GM10248 (cell line): ENCODE results near the gene MAMLD1.
A peak's percentile ranks its signal among the peaks of the same experiment; 100 is the strongest.

Experiments used
- CTCF ChIA-PET: fragments of 300-600 bp; sonication (Branson Sonifier 250); formaldehyde crosslinking; extraction: SDS; loops from one replicate; lab custom pipeline; 2021; ENCODE audit warnings: antibody characterized with exemption; lab: Yijun Ruan, JAX
- POLR2A ChIA-PET: fragments of 350-650 bp; sonication (Branson Sonifier 250); formaldehyde crosslinking; extraction: SDS; loops from one replicate; lab custom pipeline; 2020; ENCODE audit warnings: antibody characterized with exemption; lab: Yijun Ruan, JAX
- DNase-seq: peaks from one replicate; pipeline ENCODE4 v3.0.0; 2012; ENCODE audit errors: extremely low spot score
- TF ChIP-seq, protein P1 (sequence below): IDR thresholded peaks from 2 replicates; pipeline ENCODE4 v1.5.1; 2012; ENCODE audit warnings: mild to moderate bottlenecking, low read depth; ENCODE audit errors: extremely low read depth, missing control alignments, control extremely low read depth

The MAMLD1 gene

DNA sequence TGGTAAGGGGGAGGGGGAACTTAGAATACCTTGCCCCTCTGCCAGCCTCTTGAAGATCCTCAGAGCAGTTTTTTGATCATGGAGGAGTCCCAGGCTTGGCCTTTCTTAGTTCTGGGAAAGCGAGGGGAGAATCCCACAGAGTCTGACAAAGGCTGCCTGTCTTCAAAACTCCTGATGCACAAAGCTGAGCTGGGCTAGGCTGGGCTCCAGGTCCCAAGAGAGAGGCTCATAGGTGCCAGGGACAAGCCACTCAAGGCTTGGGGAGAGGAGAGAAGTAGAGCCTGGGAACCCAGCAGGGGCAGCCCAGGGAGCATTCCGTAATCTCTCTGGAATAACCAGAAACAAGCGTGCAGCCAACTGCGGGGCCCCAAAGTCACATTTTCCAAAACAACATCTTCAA is 168.3 kb downstream of the MAMLD1 start:
- ChIA-PET CTCF (interaction anchor here (1.4 kb wide), 1 partner anchor 12 kb away, joined by 3 read pairs; no protein-coding TSS in a partner anchor), POLR2A (no interaction called here)
- no peak for DNase-seq
- TF ChIP-seq, protein P1, sequence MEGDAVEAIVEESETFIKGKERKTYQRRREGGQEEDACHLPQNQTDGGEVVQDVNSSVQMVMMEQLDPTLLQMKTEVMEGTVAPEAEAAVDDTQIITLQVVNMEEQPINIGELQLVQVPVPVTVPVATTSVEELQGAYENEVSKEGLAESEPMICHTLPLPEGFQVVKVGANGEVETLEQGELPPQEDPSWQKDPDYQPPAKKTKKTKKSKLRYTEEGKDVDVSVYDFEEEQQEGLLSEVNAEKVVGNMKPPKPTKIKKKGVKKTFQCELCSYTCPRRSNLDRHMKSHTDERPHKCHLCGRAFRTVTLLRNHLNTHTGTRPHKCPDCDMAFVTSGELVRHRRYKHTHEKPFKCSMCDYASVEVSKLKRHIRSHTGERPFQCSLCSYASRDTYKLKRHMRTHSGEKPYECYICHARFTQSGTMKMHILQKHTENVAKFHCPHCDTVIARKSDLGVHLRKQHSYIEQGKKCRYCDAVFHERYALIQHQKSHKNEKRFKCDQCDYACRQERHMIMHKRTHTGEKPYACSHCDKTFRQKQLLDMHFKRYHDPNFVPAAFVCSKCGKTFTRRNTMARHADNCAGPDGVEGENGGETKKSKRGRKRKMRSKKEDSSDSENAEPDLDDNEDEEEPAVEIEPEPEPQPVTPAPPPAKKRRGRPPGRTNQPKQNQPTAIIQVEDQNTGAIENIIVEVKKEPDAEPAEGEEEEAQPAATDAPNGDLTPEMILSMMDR, result no peak

DNA sequence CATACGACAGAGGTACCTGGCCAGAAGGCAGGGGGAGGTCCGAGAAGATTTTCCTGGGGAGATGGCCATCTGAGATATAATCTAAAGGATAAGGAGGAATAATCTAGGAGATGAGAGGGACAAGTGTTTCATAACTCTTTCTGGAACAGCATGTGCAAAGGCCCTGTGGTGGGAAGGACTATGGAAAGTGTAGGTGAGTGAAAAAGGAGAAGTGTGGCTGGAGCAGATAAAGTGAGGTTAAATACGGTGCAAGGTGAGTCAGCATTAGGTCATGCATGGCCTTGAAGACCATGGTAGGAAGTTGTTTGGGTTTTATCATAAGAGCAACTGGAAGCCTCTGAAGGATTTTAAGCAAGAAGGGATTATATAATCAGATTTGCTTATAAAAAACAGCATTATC is 170.7 kb downstream of the MAMLD1 start:
- CTCF ChIA-PET, result no interaction called here
- POLR2A ChIA-PET, result no interaction called here
- DNase-seq, result no peak
- TF ChIP-seq, protein P1, result no peak

DNA sequence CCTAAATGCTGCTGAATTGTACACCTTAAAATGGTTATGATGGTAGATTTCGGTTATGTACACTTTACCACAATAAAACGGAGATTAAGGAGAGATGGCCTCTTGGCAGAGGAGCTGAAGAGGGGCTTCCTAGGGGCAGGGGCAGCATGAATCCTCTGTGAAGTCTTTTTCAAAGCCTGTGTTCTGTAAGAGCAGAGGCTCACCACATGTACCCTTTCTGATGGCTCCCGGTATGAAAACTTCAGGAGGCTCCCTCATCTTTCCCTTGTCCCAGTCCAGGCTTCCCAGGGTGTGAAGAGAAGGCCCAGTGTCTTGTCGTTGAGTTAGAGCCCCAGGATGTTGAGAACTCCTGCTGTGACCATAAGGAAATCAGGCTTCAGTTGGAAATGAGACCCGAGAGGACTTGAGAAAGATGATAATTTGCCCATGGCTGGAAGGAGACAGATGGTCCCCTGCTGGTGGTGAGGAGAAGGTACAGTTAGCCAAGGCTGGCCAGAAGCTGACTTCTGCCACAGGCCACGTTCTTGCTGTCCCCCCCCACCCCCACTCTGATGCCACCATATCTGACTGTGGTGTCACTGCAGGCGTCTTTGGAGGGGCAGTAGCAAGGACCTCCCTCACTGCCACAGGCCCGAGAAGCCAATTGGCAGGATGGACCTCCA is 173.5 kb downstream of the MAMLD1 start:
- TF ChIP-seq, protein P1, result no peak
- POLR2A ChIA-PET, result no interaction called here
- DNase-seq, result no peak
- CTCF ChIA-PET, result no interaction called here

DNA sequence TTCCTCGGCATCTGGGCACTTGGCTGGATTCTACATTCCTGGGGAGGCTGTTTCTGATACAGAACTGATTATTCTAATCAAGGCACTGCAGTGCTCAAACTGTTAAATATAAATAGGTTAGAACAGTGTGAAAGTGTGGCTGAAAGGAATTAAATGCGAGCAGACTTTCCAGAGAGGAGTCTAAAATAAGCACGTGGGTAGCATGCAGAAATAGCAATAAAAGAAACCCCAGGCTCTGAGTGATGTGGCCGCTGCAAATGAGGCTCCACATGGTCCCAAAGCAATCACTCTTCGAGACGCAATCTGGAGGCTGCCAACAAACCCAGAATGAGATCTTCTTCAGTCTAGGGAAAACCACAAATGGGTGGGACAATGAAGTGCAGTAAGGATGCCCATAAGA is 174.7 kb downstream of the MAMLD1 start:
- TF ChIP-seq, protein P1, result no peak
- POLR2A ChIA-PET, result no interaction called here
- CTCF ChIA-PET, result no interaction called here
- no peak for DNase-seq

DNA sequence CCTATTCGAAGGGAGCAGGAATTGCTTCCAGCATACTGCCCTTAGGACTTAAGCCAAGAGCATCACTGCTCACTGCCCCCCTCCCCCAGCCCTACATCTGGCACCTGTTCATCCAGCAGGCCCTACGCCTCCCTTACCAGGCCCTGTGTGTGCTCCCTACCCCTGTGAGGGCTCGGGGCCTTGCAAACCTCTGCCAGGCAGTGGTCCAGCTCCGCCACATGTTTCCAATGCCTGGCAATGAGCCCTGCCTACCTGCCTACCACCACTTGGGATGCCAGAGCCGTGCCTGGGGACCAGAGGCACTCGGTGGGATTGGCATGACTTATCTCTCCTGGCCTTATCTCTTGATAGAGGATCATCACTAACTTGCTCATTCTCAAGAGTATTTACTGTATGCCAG is 177.8 kb downstream of the MAMLD1 start:
- no peak for DNase-seq
- TF ChIP-seq, protein P1, result no peak
- CTCF ChIA-PET, result no interaction called here
- POLR2A ChIA-PET, result no interaction called here

DNA sequence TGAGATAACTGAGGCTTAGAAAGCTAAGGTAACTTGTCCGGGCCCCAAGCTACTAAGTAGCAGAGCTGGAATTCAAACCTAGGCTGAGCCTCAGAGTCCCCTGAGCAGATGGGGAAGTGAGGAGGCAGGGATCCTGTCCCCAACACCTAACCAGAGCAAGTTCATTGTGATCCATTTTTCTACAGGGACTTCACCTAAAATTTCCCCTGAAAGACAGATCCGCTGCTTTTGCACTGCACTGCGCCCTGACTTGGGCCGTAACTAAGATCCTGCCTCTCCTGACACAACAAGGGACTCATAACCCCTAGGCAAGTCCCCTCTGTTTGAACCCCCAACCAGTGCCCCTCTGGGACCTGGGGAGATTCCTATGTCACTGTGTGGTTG is 179.7 kb downstream of the MAMLD1 start:
- TF ChIP-seq, protein P1, result no peak
- DNase-seq, result peak; percentile 29
- CTCF ChIA-PET, result interaction anchor here (1.4 kb wide), 1 partner anchor 12 kb away, joined by 3 read pairs; no protein-coding TSS in a partner anchor
- POLR2A ChIA-PET, result no interaction called here
